ENCODE data around the gene CD320.
"Not testable (repeated sequence)": the region's sequence is repeated elsewhere in the genome, so short reads cannot be mapped to it uniquely, and the experiment has no call there.

Gene CD320

DNA sequence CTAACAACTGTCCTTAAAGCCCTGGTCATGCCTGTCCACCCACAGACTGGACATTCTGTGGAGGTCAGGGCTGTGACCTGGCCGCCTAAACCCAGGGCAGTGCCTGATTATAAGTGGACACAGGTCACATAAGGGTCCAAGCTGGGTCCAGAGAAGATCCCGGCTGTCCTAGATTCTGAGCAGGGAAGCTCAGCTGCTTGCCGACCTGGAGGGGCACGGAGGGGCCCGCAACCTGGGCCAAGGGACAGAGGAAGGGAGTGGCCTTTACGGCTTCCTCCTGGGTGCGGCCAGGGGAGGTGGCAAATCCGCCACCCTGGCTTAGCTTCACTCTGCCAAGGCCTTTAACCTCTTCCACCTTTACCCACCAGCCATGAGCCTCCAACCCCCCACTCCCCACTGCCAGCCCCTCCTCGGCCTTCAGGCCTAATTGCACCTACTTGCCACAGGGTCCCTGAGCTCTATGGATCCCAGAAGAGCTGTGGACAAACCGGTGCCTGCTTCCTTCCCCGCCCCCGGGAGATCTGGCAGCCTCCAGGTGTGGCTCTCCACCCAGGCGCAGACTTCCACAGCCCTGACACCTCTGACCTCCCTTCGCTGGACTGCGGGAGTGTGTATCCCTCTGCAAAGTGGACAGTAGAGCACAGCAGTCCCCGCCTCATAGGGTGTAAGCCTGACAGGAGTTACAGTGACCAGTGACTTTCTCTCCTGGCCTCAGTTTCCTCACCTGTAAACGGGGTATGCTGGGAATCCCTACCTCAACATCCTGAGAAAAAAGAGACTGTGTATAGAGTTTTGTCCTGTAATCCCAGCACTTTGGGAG is 1.7 kb downstream of the CD320 start:
- DNase-seq = no peak

DNA sequence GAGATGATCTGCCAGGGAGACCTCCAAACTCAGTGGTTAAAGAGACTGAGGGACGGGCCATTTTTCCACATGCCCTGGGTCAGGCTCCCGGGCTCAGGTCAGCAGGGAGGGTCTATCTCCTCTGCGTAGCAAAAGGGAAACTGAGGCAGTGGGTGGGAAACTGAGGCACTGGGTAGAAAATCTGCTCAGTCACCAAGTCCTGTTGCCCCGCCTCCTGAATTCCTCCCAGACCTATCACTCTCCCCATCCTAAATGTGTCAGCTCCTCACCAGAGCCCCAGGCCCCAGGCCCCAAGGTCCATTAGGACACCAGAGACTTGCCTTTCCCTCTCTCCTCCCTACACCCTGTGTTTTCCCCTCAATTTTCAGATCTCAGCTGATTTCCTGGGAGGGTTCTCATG is 2.4 kb downstream of the CD320 start:
- no peak for DNase-seq

GRCh38 chr19:8304841-8305621 is 3.1 kb downstream of the CD320 start:
- no peak for DNase-seq

GRCh38 chr19:8302734-8303133 is 5.4 kb downstream of the CD320 start:
- no peak for DNase-seq

GRCh38 chr19:8302357-8302691 is 5.8 kb downstream of the CD320 start:
- DNase-seq = no peak

DNA sequence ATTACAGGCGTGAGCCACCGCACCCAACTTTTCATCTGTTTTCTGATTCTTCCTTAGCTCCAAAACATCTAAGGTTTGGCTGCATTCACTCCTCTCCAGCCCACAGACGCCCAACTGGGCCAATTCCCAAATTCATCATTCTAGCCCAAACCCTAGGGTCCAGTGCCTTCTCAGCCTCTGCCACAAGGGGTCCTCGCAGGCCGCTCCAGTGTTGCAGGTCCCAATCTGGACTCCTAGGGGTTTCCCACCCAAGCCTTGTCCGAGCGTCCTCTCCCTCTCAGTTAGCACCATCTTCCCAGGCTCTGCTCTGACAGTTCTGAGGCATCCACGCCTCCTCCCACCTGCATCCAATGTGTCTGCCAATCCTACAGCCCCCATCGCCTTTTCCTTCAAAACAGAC is 16.8 kb downstream of the CD320 start:
- not testable (repeated sequence) for DNase-seq

GRCh38 chr19:8276508-8276907 is 31.6 kb downstream of the CD320 start:
- not testable (repeated sequence) for DNase-seq

DNA sequence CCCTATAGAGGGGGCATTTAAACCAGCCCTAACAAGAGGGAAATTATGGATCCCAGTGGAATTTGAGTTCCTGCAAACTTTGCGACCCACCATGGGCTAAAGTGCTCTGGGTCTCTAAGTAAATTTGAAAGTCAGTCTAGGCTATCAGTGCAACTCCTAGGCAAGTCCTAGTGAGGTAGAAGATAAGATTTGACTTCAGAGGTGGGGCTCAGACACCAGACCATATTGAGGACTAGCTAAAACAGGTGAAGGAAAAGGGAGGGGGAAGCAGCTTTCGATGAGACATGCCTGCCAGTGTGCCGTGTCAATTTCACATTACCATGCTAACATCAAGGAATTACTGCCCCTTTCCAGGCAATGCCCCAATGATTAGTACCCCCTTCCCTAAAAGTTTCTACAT is 38.4 kb downstream of the CD320 start:
- no peak for DNase-seq

- no peak for DNase-seq
These were observed 42.3 kb downstream of the CD320 start for GRCh38 chr19:8265872-8266271.

GRCh38 chr19:8264248-8264647 is 43.9 kb downstream of the CD320 start:
- not testable (repeated sequence) for DNase-seq

DNA sequence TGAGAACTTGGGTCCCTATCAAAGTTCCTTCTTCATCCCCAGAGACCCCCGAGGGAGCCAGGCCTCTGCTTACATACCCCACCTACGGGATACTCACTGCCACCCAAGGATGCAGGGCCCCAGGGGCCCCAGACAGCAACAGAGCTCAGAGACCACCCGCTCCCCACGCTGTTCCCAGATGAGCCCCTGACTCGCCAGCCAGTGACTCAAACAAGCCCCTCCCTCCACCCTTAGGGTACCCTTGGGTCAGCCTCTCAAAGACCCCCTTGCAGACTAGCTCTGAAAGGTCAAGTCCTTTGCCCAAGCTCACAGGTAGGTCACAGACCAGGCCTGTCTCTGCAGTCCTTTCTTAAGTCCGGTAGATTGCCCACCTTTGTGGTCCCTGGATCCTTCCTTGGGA is 45.7 kb downstream of the CD320 start:
- no peak for DNase-seq

GRCh38 chr19:8261881-8262280 is 46.3 kb downstream of the CD320 start:
- no peak for DNase-seq

GRCh38 chr19:8261347-8261746 is 46.8 kb downstream of the CD320 start:
- DNase-seq = no peak

DNA sequence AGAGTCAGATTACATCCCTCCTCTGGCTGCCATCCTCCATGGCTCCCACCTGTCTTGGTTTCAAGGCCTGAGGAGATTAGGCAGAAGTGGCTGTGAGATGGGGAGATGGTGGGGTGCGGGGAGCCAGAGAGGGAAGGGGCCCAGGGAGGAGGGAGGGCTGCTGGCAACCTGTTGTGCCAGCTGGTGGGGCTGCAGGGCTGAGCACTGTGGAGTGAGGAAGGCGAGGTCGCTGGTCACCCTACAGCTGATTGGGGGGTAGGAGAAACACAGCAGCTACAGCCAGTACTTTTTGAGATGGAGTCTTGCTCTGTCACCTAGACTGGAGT is 48.3 kb downstream of the CD320 start:
- DNase-seq = no peak

DNA sequence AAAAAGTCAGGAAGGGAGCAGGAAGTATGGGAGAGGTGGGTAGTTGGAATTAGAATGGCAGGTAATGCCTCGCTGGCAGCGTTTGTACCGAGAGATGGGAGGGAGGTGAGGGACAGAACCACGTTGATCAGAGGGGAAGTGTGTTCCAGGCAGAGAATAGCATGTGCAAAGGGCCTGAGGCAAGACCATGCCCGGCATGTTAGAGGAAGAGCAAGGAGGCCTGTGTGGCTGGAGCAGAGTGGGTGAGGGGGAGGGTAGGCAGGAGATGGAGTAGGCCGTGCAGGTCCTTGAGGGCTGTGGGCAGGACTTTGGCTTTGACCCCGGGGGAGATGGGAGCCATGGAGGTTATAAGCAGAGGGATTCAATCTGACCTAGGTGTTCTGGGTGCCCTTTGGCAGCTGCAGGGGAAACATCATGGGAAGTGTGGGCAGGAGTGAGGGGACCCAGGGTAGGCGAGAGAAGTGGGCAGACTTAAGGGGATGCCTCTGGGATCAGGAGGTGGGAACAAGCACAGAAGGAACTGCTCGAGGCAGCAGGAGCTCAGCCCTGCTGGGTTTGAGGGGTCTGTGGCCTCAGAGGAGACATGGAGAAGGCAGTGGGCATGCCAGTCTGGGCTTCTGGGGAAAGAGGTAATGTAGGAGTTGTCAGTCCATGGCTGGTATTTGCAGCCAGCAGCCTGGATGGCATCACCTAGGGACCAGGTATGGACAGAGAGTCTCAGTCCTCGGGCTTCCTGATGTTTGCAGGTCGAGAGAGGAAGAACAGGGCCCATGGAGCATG is 48.8 kb downstream of the CD320 start:
- DNase-seq = no peak

- no peak for DNase-seq
These were observed 51.1 kb downstream of the CD320 start for GRCh38 chr19:8257052-8257443.

DNA sequence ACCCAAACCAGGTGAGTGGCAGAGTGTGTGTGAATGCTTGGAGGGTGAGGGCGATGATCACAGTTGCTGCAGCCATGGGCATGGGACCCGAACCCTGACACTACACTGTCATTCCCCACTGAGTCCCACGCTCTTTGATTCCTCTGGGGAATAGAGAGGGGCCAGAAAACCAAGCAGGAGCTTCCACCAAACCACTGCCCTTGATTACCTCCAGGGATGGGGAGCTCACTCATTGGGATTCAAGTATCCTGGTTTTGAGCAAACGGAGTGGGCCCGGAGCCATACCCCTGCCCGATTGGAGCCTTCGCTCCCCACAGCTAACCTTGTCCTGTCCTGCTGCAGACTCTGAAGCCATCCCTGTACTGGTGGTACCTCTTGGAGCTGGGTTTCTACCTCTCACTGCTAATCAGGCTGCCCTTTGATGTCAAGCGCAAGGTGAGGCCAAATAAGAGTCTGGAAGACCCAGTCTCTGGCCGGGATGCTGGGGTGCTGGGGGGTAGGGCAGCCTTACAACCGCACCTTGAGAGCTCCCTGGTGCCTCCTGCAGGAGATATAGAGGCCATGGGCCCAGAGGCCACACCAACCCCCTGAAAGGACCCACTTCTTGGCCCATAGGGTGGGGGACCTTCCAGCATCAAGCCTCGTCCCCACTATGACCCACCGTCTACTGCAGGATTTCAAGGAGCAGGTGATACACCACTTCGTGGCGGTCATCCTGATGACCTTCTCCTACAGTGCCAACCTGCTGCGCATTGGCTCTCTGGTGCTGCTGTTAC is 51.7 kb downstream of the CD320 start:
- no peak for DNase-seq

- DNase-seq = no peak
These were observed 52.6 kb downstream of the CD320 start for GRCh38 chr19:8255426-8256125.

DNA sequence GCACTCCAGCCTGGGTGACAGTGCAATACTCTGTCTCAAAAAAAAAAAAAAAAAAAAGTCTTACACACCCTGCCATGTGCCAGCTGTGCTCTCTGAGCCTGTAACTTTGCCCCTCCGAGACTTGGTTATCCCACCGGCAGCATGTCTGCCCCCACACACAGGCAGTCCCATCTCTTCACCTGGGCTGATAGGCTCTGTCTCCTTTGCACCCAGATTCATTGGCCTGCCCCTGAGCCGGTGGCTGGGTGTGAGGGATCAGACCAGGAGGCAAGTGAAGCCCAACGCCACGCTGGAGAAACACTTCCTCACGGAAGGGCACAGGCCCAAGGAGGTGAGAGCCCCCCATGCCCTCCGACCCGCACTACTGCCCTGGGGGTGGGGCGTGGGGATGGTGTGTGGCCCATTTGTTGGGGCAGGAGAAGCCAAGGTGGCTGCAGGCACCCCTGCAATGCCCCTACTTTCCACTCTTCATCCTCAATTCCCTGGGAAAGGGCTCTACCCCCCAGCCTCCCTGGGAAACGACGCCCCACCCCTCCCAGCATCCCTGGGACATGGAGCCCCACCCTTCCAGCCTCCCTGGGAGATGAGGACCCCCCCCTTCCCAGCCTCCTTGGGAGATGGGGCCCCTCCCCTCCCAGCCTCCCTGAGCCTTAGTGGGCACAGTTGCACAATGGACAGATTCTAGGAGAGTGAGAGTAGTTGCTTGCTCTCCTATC is 53.7 kb downstream of the CD320 start:
- no peak for DNase-seq

DNA sequence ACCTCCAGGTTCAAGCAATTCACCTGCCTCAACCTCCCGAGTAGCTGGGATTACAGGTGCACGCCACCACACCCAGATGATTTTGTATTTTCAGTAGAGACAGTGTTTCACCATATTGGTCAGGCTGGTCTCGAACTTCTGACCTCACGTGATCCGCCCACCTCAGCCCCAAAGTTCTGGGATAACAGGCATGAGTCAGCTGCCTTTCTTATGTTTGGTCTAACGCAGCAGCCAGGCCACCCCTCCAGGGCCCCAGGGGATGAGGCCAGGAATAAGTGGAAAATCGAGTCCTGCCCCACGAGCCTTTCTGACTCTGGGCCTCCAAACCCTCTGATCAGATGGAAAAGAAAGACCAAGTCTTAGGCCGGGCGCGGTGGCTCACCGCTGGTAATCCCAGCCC is 54.5 kb downstream of the CD320 start:
- DNase-seq = no peak

DNA sequence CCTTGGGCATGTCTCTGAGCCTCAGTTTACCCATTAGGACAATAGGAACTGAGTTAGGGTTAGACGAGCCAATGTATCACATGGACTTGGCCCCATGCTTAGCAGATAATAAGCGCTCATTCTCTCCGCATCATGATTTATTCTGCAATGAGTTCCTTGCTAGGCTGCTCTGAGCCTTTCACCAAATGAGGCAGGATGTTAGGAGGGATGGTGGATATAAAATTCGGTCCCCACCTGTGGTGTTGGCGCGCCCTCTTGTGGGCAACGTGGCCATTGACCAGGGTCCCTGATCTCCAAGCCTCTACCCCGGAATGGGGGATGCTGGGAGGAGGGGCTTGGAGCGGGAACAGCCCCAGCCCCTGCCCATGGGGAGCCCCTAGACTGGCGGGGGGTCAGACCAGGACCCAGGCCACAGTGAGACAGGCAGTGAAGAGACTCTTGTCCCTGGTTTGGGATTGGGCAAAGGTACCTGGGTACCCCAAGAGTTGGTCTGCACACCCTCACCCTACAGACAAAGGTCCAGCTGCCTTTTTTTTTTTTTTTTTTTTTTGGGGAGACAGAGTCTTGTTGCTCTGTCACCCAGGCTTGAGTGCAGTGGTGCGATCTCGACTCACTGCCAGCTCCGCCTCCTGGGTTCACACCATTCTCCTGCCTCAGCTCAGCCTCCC is 55.1 kb downstream of the CD320 start:
- DNase-seq = peak in 1 of 2 experiments; percentile 69
